HG03039 (cell line): ENCODE measurements around the gene RGS13.

Experiments used
- ATAC-seq: cut with Tn5 transposase; IDR thresholded peaks from one replicate; pipeline ENCODE4 v1.9.1; 2021; ENCODE audit warnings: mild to moderate bottlenecking, moderate library complexity; ENCODE audit not compliant: unreplicated experiment

The RGS13 gene

GRCh38 chr1:192635939-192636338 is at the start of gene RGS13:
RGS13 (plus strand) TSS chr1:192636147; CDS start chr1:192644335, 8,188 bp downstream.
- ATAC-seq: no peak

- ATAC-seq: no peak
These were observed 48.3 kb upstream of the RGS13 start for GRCh38 chr1:192587386-192588266.

- ATAC-seq: no peak
These were observed 47.4 kb upstream of the RGS13 start for GRCh38 chr1:192588546-192588945.

- ATAC-seq: no peak
These were observed 46.1 kb upstream of the RGS13 start for GRCh38 chr1:192589813-192590212.

- no peak for ATAC-seq
These were observed 43.4 kb upstream of the RGS13 start for GRCh38 chr1:192592517-192592916.

- no peak for ATAC-seq
These were observed 42.8 kb upstream of the RGS13 start for GRCh38 chr1:192592981-192593708.

- no peak for ATAC-seq
These were observed 40.6 kb upstream of the RGS13 start for GRCh38 chr1:192595299-192595698.

- ATAC-seq: no peak
These were observed 37.4 kb upstream of the RGS13 start for GRCh38 chr1:192598589-192598988.

- ATAC-seq: no peak
These were observed 35.7 kb upstream of the RGS13 start for GRCh38 chr1:192600275-192600674.

GRCh38 chr1:192601143-192601542 is 34.8 kb upstream of the RGS13 start:
- peak; percentile 60 for ATAC-seq

GRCh38 chr1:192601567-192601966 is 34.4 kb upstream of the RGS13 start:
- no peak for ATAC-seq

- no peak for ATAC-seq
These were observed 33.2 kb upstream of the RGS13 start for GRCh38 chr1:192602757-192603156.

GRCh38 chr1:192603218-192603787 is 32.6 kb upstream of the RGS13 start:
- no peak for ATAC-seq

GRCh38 chr1:192604979-192605620 is 30.8 kb upstream of the RGS13 start:
- no peak for ATAC-seq

- no peak for ATAC-seq
These were observed 27.3 kb upstream of the RGS13 start for GRCh38 chr1:192608671-192609070.

GRCh38 chr1:192609110-192610079 is 26.6 kb upstream of the RGS13 start:
- ATAC-seq: peak; percentile 100

- ATAC-seq: no peak
These were observed 25.6 kb upstream of the RGS13 start for GRCh38 chr1:192610112-192610889.

GRCh38 chr1:192615055-192615454 is 20.9 kb upstream of the RGS13 start:
- ATAC-seq: no peak

GRCh38 chr1:192620071-192620635 is 15.8 kb upstream of the RGS13 start:
- ATAC-seq: no peak
